Measurements from ENCODE around the gene MINDY3.

Gene MINDY3

GRCh38 chr10:15844517-15844916 lies 15.8 kb downstream of the MINDY3 start:
- DNase-seq (ENCODE audit: low read depth) = no peak
- TF ChIP-seq CTCF (conservative IDR thresholded peaks at IDR 0.05; ENCODE audit: low read depth, low read length) = no peak
- no peak overlapping the region for H3K4me3 ChIP-seq (ENCODE audit: low read depth, low read length)

GRCh38 chr10:15843695-15844094 lies 16.6 kb downstream of the MINDY3 start:
- DNase-seq (ENCODE audit: low read depth) = no peak
- no peak for TF ChIP-seq CTCF (conservative IDR thresholded peaks at IDR 0.05; ENCODE audit: low read depth, low read length)

GRCh38 chr10:15842556-15843169 lies 17.6 kb downstream of the MINDY3 start:
- TF ChIP-seq CTCF (conservative IDR thresholded peaks at IDR 0.05; ENCODE audit: low read depth, low read length) = no peak
- H3K4me3 ChIP-seq (ENCODE audit: low read depth, low read length) = no peak overlapping the region
- DNase-seq (ENCODE audit: low read depth) = peak; percentile 61

More at GRCh38 chr10:15843695-15844094, 16.6 kb downstream of the MINDY3 start:
- no peak overlapping the region for H3K4me3 ChIP-seq (ENCODE audit: low read depth, low read length)

- DNase-seq (ENCODE audit: low read depth) = no peak
- no peak overlapping the region for H3K4me3 ChIP-seq (ENCODE audit: low read depth, low read length)
- TF ChIP-seq CTCF (conservative IDR thresholded peaks at IDR 0.05; ENCODE audit: low read depth, low read length) = no peak
These were observed 18.6 kb downstream of the MINDY3 start for GRCh38 chr10:15841696-15842095.

- TF ChIP-seq CTCF (conservative IDR thresholded peaks at IDR 0.05; ENCODE audit: low read depth, low read length) = no peak
- no peak for DNase-seq (ENCODE audit: low read depth)
- H3K4me3 ChIP-seq (ENCODE audit: low read depth, low read length) = no peak overlapping the region
These were observed 23.5 kb downstream of the MINDY3 start for GRCh38 chr10:15836807-15837206.

- H3K4me3 ChIP-seq (ENCODE audit: low read depth, low read length) = no peak overlapping the region
- no peak for TF ChIP-seq CTCF (conservative IDR thresholded peaks at IDR 0.05; ENCODE audit: low read depth, low read length)
- no peak for DNase-seq (ENCODE audit: low read depth)
These were observed 30.8 kb downstream of the MINDY3 start for GRCh38 chr10:15829495-15829894.

- no peak overlapping the region for H3K4me3 ChIP-seq (ENCODE audit: low read depth, low read length)
- peak; percentile 55 for TF ChIP-seq CTCF (conservative IDR thresholded peaks at IDR 0.05; ENCODE audit: low read depth, low read length)
- peak; percentile 53 for DNase-seq (ENCODE audit: low read depth)
These were observed 35.8 kb downstream of the MINDY3 start for GRCh38 chr10:15824498-15824897.

All from choroid plexus epithelial cell (primary cell).